MM.1S (cell line): Measurements from ENCODE around the gene GALNS.

Source experiments
- DNase-seq: peaks from one replicate; pipeline ENCODE4 v3.0.0-alpha.2; 2015
- H2AFZ ChIP-seq: fragments of 300-600 bp; sonication (generic); 2 replicates; pipeline ENCODE4 v1.6.0; 2016; ENCODE audit warnings: antibody characterized with exemption, low read length
- H3F3A ChIP-seq: fragments of 300-600 bp; sonication (generic); 2 replicates; pipeline ENCODE4 v1.6.1; 2016; ENCODE audit warnings: mild to moderate bottlenecking, antibody characterized with exemption, low read length, moderate library complexity, mixed read lengths; ENCODE audit not compliant: insufficient read depth
- H3K27ac ChIP-seq: fragments of 300-600 bp; sonication (generic); 2 replicates; pipeline ENCODE4 v1.5.1; 2016; ENCODE audit warnings: mild to moderate bottlenecking, low read length
- H3K27me3 ChIP-seq: fragments of 300-600 bp; sonication (generic); replicated peaks from 2 replicates; pipeline ENCODE4 v1.6.0; 2016; ENCODE audit warnings: low read length; ENCODE audit not compliant: insufficient read depth
- H3K36me3 ChIP-seq: fragments of 300-600 bp; sonication (generic); replicated peaks from 2 replicates; pipeline ENCODE4 v1.6.1; 2016; ENCODE audit warnings: mild to moderate bottlenecking, low read length, mixed read lengths; ENCODE audit not compliant: insufficient read depth
- H3K4me1 ChIP-seq: fragments of 300-600 bp; sonication (generic); 2 replicates; pipeline ENCODE4 v1.6.1; 2016; ENCODE audit warnings: low read length, mixed read lengths
- H3K4me2 ChIP-seq: fragments of 300-600 bp; sonication (generic); 2 replicates; pipeline ENCODE4 v1.6.0; 2016; ENCODE audit warnings: low read depth, low read length
- H3K4me3 ChIP-seq: fragments of 300-600 bp; sonication (generic); 2 replicates; pipeline ENCODE4 v1.5.1; 2016; ENCODE audit warnings: low read length, mixed read lengths
- H3K79me2 ChIP-seq: fragments of 300-600 bp; sonication (generic); 2 replicates; pipeline ENCODE4 v1.6.1; 2016; ENCODE audit warnings: mixed run types, low read length, mixed read lengths
- H3K9ac ChIP-seq: fragments of 300-600 bp; sonication (generic); 2 replicates; pipeline ENCODE4 v1.6.1; 2016; ENCODE audit warnings: low read length, mixed read lengths
- H3K9me2 ChIP-seq: fragments of 300-600 bp; sonication (generic); replicated peaks from 2 replicates; pipeline ENCODE4 v1.6.1; 2016; ENCODE audit warnings: mild to moderate bottlenecking, low read length, mixed read lengths; ENCODE audit not compliant: insufficient read depth
- H3K9me3 ChIP-seq: fragments of 300-600 bp; sonication (generic); replicated peaks from 2 replicates; pipeline ENCODE4 v1.6.1; 2016; ENCODE audit warnings: mild to moderate bottlenecking, low read length, mixed read lengths; ENCODE audit not compliant: insufficient read depth
- H4K20me1 ChIP-seq: fragments of 300-600 bp; sonication (generic); 2 replicates; pipeline ENCODE4 v1.6.1; 2016; ENCODE audit warnings: mild to moderate bottlenecking, low read length, moderate library complexity, mixed read lengths; ENCODE audit not compliant: insufficient read depth
- CTCF ChIP-seq: fragments of 300-600 bp; sonication (generic); IDR thresholded peaks from 2 replicates; pipeline ENCODE4 v1.5.1; 2016; ENCODE audit warnings: antibody characterized with exemption, low read length, mixed read lengths
- EZH2 ChIP-seq: fragments of 300-600 bp; sonication (generic); optimal IDR thresholded peaks from 2 replicates; pipeline ENCODE3; 2017; ENCODE audit warnings: low read depth, mild to moderate bottlenecking, antibody characterized with exemption, low read length, mixed read lengths
- EZH2phosphoT487 ChIP-seq: fragments of 300-600 bp; sonication (generic); IDR thresholded peaks from 2 replicates; pipeline ENCODE4 v1.6.1; 2018; ENCODE audit warnings: antibody characterized with exemption, low read length

The GALNS gene

GRCh38 chr16:88865310-88865709 is 8.6 kb upstream of the GALNS start:
- Histone ChIP-seq H3K79me2 (no peaks in the 10 kb centered on the region), H3K4me3 (no peak overlapping the region), H3K4me1 (no peaks in the 10 kb centered on the region), H3K27me3 (no peaks in the 10 kb centered on the region; the same call in none of the 2 replicates), H3K9me2 (no peaks in the 10 kb centered on the region), H3K9ac (no peak overlapping the region), H3K27ac (no peak overlapping the region), H2AFZ (no peak overlapping the region), H4K20me1 (no peaks in the 10 kb centered on the region), H3F3A (no peaks in the 10 kb centered on the region), H3K9me3 (no peaks in the 10 kb centered on the region), H3K36me3 (no peaks in the 10 kb centered on the region), H3K4me2 (no peak overlapping the region)
- no peak for TF ChIP-seq EZH2
- no peak for DNase-seq

GRCh38 chr16:88864521-88864920 is 7.8 kb upstream of the GALNS start:
- Histone ChIP-seq H2AFZ (no peak overlapping the region), H3K27ac (no peak overlapping the region), H3K9ac (no peak overlapping the region), H3K4me1 (no peaks in the 10 kb centered on the region), H3K79me2 (no peaks in the 10 kb centered on the region), H3K4me2 (no peak overlapping the region), H3K27me3 (no peaks in the 10 kb centered on the region; the same call in none of the 2 replicates), H3K4me3 (no peak overlapping the region), H3K9me2 (no peaks in the 10 kb centered on the region), H3F3A (no peaks in the 10 kb centered on the region), H3K9me3 (no peaks in the 10 kb centered on the region), H4K20me1 (no peaks in the 10 kb centered on the region), H3K36me3 (no peaks in the 10 kb centered on the region)
- no peak for TF ChIP-seq EZH2phosphoT487
- DNase-seq, result no peak

GRCh38 chr16:88864099-88864498 is 7.4 kb upstream of the GALNS start:
- H4K20me1 ChIP-seq, result no peaks in the 10 kb centered on the region
- no peaks in the 10 kb centered on the region for H3K9me3 ChIP-seq
- no peak overlapping the region for H3K4me2 ChIP-seq
- H3K4me1 ChIP-seq, result no peaks in the 10 kb centered on the region
- H3K9me2 ChIP-seq, result no peaks in the 10 kb centered on the region
- no peak overlapping the region for H3K27ac ChIP-seq
- H3K36me3 ChIP-seq, result no peaks in the 10 kb centered on the region
- DNase-seq, result no peak
- H3K79me2 ChIP-seq, result no peaks in the 10 kb centered on the region
- no peak overlapping the region for H3K4me3 ChIP-seq
- H3F3A ChIP-seq, result no peaks in the 10 kb centered on the region
- H3K9ac ChIP-seq, result no peak overlapping the region
- H2AFZ ChIP-seq, result no peak overlapping the region
- H3K27me3 ChIP-seq, result no peaks in the 10 kb centered on the region; the same call in none of the 2 replicates
- TF ChIP-seq CTCF, result no peak
- TF ChIP-seq EZH2phosphoT487, result no peak
- TF ChIP-seq EZH2, result no peak

- no peaks in the 10 kb centered on the region for H3K4me1 ChIP-seq
- no peaks in the 10 kb centered on the region for H4K20me1 ChIP-seq
Observed at GRCh38 chr16:88863426-88863825, 6.7 kb upstream of the GALNS start.

More at GRCh38 chr16:88863426-88863825, 6.7 kb upstream of the GALNS start:
- no peak for DNase-seq
- no peaks in the 10 kb centered on the region for H3K9me2 ChIP-seq
- H3K27ac ChIP-seq, result no peak overlapping the region
- H3K9ac ChIP-seq, result no peak overlapping the region
- H3K4me2 ChIP-seq, result no peak overlapping the region
- H3K9me3 ChIP-seq, result no peaks in the 10 kb centered on the region
- no peak overlapping the region for H3K4me3 ChIP-seq
- no peak overlapping the region for H2AFZ ChIP-seq
- no peaks in the 10 kb centered on the region for H3K36me3 ChIP-seq
- TF ChIP-seq CTCF (no peak), EZH2 (no peak), EZH2phosphoT487 (no peak)
- peaks cover 2% of the 10 kb centered on the region; the same call in 1 of the 2 replicates for H3K79me2 ChIP-seq
- H3F3A ChIP-seq, result no peaks in the 10 kb centered on the region
- no peaks in the 10 kb centered on the region; the same call in 1 of the 2 replicates for H3K27me3 ChIP-seq
